Activated CD4-positive, alpha-beta T cell treated with anti-CD3 and anti-CD28 coated beads, Interleukin-10, Interleukin-2, amounts not matched to agents 100 ng/mL and 50 ng/mL, durations not matched to agents 16 hours and 8 hours (primary cell): ENCODE measurements around the gene RPS6KA2.

Experiments
- DNase-seq: peaks from one replicate; pipeline ENCODE4 v3.0.0-alpha.2; 2020

Gene RPS6KA2

DNA sequence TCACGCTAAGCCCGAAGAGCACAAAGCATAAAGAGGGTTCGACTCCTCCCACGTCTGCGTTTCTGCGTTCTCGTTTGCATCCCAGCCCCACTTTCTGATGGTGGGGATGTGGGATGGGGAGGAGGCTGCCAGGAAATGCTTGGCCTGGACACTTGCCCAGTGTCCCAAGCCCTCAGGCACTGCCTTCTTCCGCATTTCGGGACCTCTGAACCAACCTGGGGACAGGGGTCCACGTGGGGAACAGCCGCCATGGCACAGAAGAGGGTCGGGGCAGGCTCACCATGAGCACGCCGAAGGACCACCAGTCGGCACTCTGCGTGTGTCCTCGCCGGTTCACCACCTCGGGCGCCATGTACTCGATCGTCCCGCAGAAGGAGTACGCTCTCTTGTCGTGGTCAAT lies 128.8 kb downstream of the RPS6KA2 start:
- DNase-seq, result no peak

DNA sequence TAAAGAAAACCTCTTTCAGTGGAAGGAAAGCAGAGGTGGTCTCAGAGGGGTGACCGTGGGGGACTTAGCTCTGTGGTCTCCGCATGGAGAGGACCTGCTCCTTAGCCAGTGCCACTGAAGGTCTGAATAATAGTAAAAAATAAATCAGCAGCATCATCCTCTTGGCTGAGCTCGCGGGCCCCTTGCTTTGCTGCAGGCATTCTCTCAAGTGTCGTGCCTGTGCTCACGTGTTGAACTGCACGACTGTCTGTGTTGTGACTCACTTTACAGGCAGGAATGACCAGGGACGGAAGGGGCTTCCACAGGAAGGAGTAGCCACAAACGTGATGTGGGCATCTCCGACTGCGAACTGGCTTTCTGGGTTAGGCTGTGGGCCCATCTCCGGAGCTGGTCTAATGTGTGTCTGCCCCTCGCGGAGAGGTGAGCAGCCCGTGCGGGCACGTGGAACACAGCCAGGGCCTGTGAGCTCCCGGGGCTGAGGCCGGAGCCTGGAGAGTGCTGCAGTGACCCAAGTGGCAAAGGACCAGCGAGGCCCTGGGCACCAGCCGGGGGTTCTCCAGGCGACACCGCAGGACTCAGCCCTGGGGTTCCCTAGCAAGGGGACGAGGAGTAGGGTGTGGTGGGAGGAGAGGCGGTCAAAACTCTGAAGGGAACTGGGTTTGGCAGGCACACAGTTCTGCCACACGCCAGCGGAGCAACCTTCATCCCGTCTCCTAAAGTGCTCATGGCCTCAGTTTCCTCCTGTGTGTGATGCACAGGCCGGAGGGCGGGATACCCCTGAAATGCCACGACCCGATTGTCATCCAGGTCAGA lies 129.8 kb downstream of the RPS6KA2 start:
- DNase-seq, result no peak

- no peak for DNase-seq
Observed at GRCh38 chr6:166496460-166496859, 130.6 kb downstream of the RPS6KA2 start.

- no peak for DNase-seq
Observed at GRCh38 chr6:166495487-166496314, 131.3 kb downstream of the RPS6KA2 start.

DNA sequence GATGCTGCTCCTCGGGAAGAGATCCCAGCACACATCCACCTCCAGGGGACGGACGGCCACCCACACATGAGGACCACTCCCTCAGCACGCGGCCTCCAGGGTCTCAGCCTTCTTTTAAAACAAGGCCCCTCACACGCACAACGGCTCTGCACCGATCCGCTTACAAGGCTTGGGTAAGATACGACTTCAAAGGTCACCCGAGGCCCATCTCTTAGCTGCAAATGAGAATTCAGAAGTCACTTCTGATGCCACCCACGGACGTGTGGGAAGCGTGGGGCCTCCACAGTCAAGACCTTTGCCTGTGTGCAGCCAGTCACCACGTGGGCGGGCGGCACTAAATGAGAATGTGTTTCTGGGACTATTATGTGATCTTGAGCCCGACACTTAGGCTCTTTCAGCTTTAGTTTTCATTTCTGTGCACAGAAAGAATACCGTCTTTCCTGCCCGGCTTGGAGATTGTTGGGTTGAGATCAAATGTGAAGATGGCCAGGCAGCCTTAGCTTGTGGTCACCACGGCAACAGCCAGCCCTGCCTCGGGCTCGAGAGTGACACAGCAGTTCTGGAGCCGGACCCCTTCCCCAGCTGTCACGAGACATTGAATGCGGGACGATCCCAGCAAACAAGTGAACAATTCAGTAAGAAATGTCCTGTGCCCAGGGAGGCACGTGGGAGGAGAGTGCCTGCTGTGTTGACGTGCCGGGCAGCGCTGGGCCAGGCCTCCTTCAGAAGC lies 132.1 kb downstream of the RPS6KA2 start:
- DNase-seq, result no peak

DNA sequence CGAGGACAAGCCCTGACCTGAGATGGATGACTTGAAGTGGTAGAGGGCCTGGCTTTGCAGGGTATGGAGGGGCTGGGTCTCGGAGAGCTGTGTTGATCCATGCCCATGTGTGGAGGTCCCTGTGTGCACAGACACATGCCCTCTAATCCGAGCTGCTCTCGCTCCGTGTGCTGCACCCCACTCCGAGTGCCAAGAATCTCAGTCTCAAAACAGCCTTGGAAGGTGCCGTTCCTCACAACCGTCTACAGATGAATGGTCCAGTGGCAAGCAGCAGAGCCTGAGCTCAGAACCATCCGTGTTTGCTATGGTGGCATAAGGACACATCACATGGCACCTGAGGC lies 133.0 kb downstream of the RPS6KA2 start:
- DNase-seq, result no peak

GRCh38 chr6:166493427-166494100 lies 133.5 kb downstream of the RPS6KA2 start:
- no peak for DNase-seq

- no peak for DNase-seq
Observed at GRCh38 chr6:166492092-166492741, 134.8 kb downstream of the RPS6KA2 start.

DNA sequence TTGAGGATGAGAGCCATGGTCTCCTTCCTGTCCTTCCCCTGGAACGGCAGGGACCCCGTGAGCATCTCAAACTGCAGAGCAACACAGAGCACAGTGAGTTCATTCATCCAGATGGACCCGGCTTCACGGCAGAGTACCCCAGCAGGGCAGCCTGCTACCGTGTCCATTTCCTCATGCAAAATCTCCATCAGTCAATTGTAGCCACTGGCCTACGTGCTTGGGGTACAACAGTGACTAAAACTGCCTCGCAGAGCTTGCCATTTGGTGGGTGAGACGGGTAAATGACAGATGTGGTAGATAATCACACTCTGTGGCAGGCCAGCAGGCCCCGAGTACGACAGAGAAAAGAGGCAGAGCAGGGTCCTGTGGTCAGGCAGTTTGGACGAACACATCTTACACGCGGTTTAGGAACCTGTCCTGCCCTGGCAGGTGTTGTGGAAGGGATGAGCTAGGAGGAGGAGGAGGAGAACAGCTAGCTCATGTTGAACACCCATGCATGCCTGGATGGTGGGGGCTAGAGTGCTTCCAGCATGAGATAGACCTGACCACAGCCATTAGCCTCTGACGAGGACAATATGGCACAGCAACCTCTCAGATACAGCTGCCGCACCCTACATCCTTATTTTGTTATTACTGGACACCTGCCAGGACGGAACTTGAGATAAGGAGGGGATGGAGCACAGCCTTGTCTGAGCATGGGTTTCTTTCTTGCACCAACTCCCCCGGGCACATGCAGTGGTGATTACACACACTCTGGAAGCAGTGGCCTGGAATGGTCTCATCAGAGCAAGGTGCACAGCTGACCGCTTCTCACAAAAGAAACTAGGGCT lies 136.2 kb downstream of the RPS6KA2 start:
- DNase-seq, result no peak

DNA sequence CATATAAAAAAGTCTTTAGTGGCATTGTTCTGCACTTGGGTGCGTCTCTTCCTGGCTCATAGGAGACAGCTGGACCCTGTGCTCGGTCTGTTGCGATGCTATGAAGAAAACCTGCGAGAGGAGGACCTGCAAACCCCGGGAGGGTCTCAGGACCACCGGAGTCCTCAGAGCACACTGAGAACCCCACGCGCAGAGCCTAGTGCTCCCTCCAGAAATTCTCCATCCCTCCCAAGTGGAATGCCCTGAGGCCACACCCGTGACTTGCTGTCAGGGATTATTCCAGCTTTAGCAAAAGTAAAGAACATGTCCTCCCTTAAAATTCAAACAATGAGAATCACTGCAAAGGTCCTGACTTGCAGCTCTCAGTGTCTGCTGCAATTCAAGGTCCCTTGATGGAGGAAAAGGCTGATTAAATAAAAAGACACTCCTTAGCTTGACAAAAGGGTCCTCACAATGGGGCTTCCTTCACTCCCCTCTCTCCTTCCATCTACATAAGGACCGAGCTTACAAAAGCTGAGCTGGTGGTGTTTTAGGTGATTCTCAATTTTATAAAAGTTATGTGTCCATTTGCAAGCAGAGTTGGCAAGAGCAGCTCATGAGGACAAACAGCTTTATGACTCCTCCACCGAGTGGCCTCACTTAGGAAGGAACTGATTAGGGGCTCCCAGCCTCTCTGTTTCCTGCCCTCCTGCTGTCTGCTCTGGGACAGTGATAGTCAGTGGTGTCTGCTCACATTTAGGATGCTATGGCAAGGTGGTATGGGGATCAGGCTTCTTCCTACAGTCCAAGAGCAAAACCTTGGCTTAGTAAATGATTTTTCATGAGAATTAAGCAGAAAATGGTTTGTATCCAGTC lies 137.5 kb downstream of the RPS6KA2 start:
- DNase-seq, result no peak

DNA sequence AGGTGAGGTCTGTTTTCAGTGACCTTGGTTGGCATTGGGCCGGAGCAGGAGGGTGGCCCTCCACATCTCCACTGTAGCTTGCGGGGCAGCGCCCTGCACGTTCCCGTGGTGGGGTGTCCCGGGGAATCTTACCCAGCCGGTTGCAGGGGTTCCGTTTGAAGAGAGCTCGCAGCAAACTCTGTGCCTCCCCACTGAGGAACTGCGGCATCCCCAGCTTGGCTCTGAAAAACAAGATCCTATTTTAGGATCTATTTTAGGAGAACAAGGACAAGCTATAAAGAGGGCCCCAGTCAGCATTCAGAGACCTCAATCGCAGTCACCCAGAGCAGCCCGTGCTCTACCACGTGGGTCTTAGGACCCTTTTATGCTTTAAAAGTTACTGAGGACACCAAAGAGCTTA lies 138.3 kb downstream of the RPS6KA2 start:
- DNase-seq, result no peak

DNA sequence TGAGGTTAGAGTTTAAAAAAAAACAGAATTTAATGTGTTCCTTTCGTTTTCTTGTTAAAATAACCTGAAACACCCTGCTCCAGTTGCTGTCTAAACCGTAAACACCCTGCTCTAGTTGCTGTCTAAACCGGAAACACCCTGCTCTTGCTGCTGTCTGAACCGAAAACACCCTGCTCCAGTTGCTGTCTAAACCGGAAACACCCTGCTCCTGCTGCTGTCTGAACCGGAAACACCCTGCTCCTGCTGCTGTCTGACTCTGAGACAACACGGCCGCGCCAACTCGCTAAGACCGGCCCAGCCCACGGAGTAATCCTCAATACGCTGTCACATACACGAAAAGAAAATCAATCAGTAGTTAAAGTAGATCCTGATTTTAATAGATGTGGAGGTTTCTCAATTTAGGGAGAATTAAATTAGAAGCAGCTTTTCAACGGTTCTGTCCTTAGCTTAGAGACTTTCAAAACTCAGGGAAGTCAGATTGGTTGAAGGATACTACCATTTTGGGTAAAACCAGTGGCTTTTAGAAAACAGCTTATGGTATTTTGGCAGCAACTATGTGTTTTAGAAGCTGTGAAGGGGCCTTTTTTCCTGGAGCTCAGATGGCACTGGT lies 138.9 kb downstream of the RPS6KA2 start:
- DNase-seq, result peak; percentile 87

DNA sequence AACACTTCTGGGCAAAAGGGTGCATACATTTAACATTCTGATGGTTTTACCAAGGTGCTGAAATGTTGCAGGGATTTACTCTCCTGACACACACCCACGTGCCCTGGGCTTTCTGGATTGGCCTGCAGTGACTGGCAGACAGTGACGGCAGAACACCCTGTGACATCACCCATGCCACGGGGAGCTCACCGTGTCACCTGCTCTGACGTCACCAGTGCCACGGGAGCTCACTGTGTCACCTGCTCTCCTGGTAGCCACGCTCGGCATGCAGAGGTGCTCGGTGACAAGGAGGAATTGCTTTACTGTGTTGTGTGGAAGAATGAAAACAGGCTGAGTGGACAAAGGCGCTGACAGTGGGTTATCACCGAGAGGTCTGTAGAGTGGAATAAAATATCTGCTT lies 139.9 kb downstream of the RPS6KA2 start:
- DNase-seq, result no peak

DNA sequence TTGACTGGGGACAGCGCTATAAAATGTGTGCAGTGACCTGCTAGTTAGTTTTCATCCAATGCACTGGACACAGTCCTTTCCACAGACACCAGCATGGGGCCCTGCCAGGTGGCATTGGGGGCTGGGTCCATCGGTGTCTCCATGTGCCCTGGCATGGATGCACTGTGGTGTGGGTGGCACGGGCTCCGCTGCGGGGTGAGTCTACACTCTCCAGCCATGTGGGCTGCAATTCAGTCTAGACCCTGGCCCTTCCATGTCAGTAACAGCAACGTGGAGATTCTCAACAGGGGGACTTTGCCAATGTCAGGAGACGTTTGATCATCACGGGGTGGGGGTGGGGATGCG lies 140.5 kb downstream of the RPS6KA2 start:
- DNase-seq, result no peak

GRCh38 chr6:166485651-166486535 lies 141.2 kb downstream of the RPS6KA2 start:
- DNase-seq, result no peak

DNA sequence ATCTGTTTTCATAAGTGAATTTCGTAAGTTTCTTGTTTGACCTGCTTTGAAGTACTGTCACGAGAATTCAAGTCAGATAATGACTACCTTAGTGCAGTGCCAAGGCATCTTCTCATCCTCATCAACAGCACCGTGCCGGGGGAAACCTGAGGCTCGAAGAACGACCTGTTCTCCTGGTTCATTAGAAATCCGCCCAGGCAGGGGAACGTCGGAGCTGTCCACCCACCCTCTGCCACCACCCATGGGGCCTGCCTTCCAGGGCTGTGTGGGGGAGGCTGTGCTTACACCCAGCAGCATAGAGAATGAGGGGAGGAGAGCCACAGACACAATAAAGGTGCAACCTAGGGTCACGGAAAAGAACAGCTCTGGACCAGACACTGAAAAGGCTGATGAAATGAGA lies 142.2 kb downstream of the RPS6KA2 start:
- DNase-seq, result no peak

DNA sequence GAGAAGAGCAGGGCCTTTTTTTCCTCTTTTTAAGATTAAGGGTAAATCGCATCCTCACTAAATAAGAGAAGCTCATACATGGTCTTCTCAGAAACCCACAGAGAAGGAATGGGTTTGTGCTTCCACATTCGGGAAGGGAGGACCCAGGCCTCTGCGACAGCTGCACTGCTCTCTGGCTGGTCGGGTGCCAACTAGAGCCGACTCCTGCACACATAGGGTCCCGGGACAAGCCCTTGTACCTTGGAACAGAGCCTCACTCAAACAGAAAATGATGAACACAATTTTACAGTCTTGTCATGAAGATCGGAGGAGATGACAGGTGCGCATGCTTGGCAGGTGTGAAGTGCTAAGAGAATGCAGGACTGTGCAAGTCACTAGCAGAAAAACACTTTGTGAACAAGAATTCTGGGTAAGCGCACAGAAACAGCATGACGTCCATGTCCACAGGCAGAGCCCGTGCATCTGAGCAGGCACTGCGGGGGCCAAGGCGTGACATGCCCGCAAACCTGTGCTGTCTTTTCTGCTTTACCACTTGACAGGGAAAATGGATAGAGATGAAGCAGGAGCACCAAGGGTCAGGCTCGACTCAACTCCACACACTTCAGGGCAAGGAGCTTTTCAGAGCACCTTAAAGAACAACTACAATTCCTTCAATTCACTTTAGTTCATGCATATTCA lies 143.3 kb downstream of the RPS6KA2 start:
- DNase-seq, result no peak

- DNase-seq, result no peak
Observed at GRCh38 chr6:166483026-166483425, 144.0 kb downstream of the RPS6KA2 start.
